GM23248 (cell line): ENCODE data around the gene CDK13. TPM values are rescaled to one million over a fixed set of nuclear protein-coding genes. Genes with fewer than 3 reads are reported as not detected.

Experiments
- DNase-seq: peaks from one replicate; pipeline ENCODE4 v3.0.0-alpha.2; 2015
- H2AFZ ChIP-seq: fragments of 200-600 bp; sonication (generic); 2 replicates; pipeline ENCODE4 v1.6.1; 2016; ENCODE audit warnings: antibody characterized with exemption
- H3F3A ChIP-seq: fragments of 200-600 bp; sonication (generic); 2 replicates; pipeline ENCODE4 v1.6.1; 2016; ENCODE audit warnings: mild to moderate bottlenecking, antibody characterized with exemption, mixed run types; ENCODE audit not compliant: insufficient read depth
- H3K27ac ChIP-seq: fragments of 200-600 bp; sonication (generic); 2 replicates; pipeline ENCODE4 v1.5.1; 2016; ENCODE audit warnings: mild to moderate bottlenecking
- H3K27me3 ChIP-seq: fragments of 200-600 bp; sonication (generic); replicated peaks from 2 replicates; pipeline ENCODE4 v1.6.1; 2016; ENCODE audit warnings: mild to moderate bottlenecking; ENCODE audit not compliant: insufficient read depth
- H3K36me3 ChIP-seq: fragments of 200-600 bp; sonication (generic); 2 replicates; pipeline ENCODE4 v1.6.1; 2016; ENCODE audit warnings: low read depth, mild to moderate bottlenecking
- H3K4me1 ChIP-seq: fragments of 200-600 bp; sonication (generic); 2 replicates; pipeline ENCODE4 v1.6.1; 2016; ENCODE audit warnings: mild to moderate bottlenecking; ENCODE audit not compliant: insufficient read depth
- H3K4me2 ChIP-seq: fragments of 200-600 bp; sonication (generic); one replicate; pipeline ENCODE4 v1.6.1; 2016; ENCODE audit warnings: mild to moderate bottlenecking; ENCODE audit not compliant: unreplicated experiment
- H3K4me3 ChIP-seq: fragments of 200-600 bp; sonication (generic); 2 replicates; pipeline ENCODE4 v1.5.1; 2016; ENCODE audit warnings: mild to moderate bottlenecking
- H3K79me2 ChIP-seq: fragments of 200-600 bp; sonication (generic); 2 replicates; pipeline ENCODE4 v1.6.1; 2016; ENCODE audit warnings: mild to moderate bottlenecking; ENCODE audit not compliant: insufficient read depth
- H3K9ac ChIP-seq: fragments of 200-600 bp; sonication (generic); 2 replicates; pipeline ENCODE4 v1.6.1; 2016; ENCODE audit warnings: mild to moderate bottlenecking
- H3K9me2 ChIP-seq: fragments of 200-600 bp; sonication (generic); 2 replicates; pipeline ENCODE4 v1.6.1; 2016; ENCODE audit warnings: mixed run types, mild to moderate bottlenecking, moderate library complexity; ENCODE audit not compliant: insufficient read depth
- H3K9me3 ChIP-seq: fragments of 200-600 bp; sonication (generic); one replicate; pipeline ENCODE4 v1.6.1; 2017; ENCODE audit warnings: low read depth
- H4K20me1 ChIP-seq: fragments of 200-600 bp; sonication (generic); 2 replicates; pipeline ENCODE4 v1.6.0; 2016; ENCODE audit not compliant: insufficient read depth
- EZH2 ChIP-seq: fragments of 200-600 bp; sonication (generic); IDR thresholded peaks from 2 replicates; pipeline ENCODE4 v1.6.1; 2018; ENCODE audit warnings: antibody characterized with exemption, mild to moderate bottlenecking; ENCODE audit not compliant: insufficient read depth, poor library complexity, severe bottlenecking
- EZH2phosphoT487 ChIP-seq: fragments of 200-600 bp; sonication (generic); IDR thresholded peaks from 2 replicates; pipeline ENCODE4 v1.6.1; 2018; ENCODE audit warnings: antibody characterized with exemption, moderate library complexity, mild to moderate bottlenecking, low read depth; ENCODE audit not compliant: insufficient read depth
- WGBS, 2 experiments: methylation state at CpG; one replicate each; pipeline ENCODE4 v1.1.6; 2015 to 2017; ENCODE audit warnings: low lambda C conversion rate in 2 of 2, low coverage in 1 of 2; ENCODE audit errors: missing lambda C conversion rate in 2 of 2; 5-methylcytosine and 5-hydroxymethylcytosine counted together
- in situ Hi-C: fragments of 300-500 bp; cut with MboI; formaldehyde crosslinking; loops from 2 replicates; pipeline ENCODE4 v1.15.0; 2020
- polyA plus RNA-seq: library from polyadenylated mRNA; unstranded; fragments of >200 nt; fragmentation: Nextera tagmentation; extraction: Ambion mirVana; gene quantifications from 2 replicates; pipeline ENCODE4 v1.2.1, GENCODE V29; 2016
- total RNA-seq: library from RNA; depleted of rRNA; stranded (reverse); fragments of >200 nt; shearing (Covaris generic); gene quantifications from 2 replicates; pipeline ENCODE4 v1.2.3, GENCODE V29; 2014

CDK13 gene
- total and polyA plus RNA-seq, 2 experiments from 2014 or later = 13.3 to 41.4 TPM

DNA sequence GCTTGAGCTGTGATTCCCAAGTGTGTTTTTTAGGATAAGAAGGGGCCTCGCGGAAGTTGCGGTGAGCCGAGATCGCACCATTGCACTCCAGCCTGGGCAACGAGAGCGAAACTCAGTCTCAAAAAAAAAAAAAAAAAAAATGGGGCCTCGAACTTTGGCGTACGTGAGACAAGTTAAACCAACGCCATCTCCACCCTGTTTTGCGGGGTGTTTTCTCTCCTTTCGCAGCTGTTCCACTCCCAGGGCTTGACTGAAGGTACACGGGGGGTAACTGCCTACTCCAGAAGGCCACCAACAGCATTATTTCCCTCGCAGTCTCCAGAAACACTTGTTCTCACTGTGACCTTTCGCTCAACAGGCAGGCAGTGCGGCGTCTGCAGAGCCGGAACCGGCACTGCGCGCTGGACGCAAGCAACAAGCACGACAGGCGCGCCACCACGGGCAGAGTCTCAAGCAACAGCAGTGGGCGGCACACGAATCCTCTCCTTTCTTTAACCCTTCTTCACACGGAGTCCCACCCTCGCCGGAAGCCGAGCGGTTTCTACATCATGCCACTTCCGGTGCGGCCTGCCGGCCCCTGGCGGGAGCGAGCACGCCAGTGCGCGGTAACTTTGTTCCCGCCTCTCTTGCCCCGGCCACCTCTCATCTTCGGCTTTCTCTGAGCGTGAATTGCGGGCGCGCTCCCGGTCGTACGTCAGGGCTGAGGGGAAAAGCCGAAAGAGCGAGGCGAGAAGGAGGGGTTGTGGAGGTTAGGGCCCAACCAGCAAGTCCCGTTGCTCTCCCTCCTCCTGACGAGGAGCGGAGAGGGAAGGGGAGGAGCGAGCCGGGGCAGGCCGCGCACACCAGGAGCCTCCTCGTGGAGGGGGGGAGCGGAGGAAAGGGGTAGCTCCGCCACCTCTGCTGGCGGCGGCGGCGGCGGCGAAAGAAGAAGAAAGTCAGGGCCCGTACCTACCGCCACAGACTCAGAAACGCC is 814 bp upstream of the CDK13 start:
- H3K9me3 ChIP-seq = no peaks in the 10 kb centered on the region
- peak overlapping the region; percentile 99 for H3K4me2 ChIP-seq
- peak overlapping the region; percentile 97 for H3K27ac ChIP-seq
- no peaks in the 10 kb centered on the region for H3K36me3 ChIP-seq
- peak; percentile 99 for DNase-seq
- peak overlapping the region; percentile 95 for H2AFZ ChIP-seq
- H3K4me1 ChIP-seq = peaks cover 15% of the 10 kb centered on the region
- no peaks in the 10 kb centered on the region for H3K27me3 ChIP-seq
- 1% methylated on average over 56 to 74 of the region's 74 CpGs for WGBS, 2 experiments
- H3K9ac ChIP-seq = peak overlapping the region; percentile 95
- H3K79me2 ChIP-seq = peaks cover 40% of the 10 kb centered on the region
- in situ Hi-C loops = no loop called here
- TF ChIP-seq EZH2phosphoT487 (no peak), EZH2 (no peak)
- no peaks in the 10 kb centered on the region for H3K9me2 ChIP-seq
- H3K4me3 ChIP-seq = peak overlapping the region; percentile 98
- peaks cover 41% of the 10 kb centered on the region for H3F3A ChIP-seq
- peaks cover 10% of the 10 kb centered on the region; the same call in 1 of the 2 replicates for H4K20me1 ChIP-seq

GRCh38 chr7:39950473-39951225 is 593 bp downstream of the CDK13 start:
- no peaks in the 10 kb centered on the region for H3K36me3 ChIP-seq

DNA sequence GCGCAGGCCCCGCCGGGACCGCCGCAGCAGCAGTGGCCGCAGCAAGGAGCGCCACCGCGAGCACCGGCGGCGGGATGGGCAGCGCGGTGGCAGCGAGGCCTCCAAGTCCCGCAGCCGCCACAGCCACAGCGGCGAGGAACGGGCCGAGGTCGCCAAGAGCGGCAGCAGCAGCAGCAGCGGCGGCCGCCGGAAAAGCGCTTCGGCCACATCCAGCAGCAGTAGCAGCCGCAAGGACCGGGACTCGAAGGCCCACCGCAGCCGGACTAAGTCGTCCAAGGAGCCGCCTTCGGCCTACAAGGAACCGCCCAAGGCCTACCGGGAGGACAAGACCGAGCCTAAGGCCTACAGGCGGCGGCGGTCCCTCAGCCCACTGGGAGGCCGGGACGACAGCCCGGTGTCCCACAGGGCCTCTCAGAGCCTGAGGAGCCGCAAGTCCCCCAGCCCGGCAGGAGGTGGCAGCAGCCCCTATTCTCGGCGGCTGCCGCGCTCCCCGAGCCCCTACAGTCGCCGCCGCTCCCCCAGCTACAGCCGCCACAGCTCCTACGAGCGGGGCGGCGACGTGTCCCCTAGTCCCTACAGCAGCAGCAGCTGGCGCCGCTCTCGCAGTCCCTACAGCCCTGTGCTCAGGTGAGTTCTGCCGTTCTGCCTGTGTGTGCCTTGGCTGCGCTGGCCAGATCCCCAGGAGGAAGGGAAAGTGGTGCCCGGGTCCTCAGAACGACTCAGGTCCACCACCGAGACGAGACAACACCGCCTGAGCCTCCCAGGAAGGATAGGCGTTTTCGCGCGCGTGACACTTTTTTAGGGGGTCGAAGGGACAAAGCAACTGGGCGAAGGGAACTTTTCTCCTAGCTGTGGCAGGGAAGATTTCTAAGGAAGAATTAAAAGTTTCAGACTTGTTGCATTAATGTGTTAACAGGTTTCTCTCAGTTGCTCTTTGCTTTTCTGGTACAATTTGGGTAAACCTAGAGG is 1.5 kb downstream of the CDK13 start:
- H3K9ac ChIP-seq = peak overlapping the region; percentile 95
- 1 to 2% methylated on average over 53 to 59 of the region's 79 CpGs for WGBS, 2 experiments
- H3K4me3 ChIP-seq = peak overlapping the region; percentile 98
- no peaks in the 10 kb centered on the region for H3K27me3 ChIP-seq
- H3K4me1 ChIP-seq = peaks cover 26% of the 10 kb centered on the region
- no peaks in the 10 kb centered on the region for H3K9me3 ChIP-seq
- in situ Hi-C loops = no loop called here
- H3K9me2 ChIP-seq = no peaks in the 10 kb centered on the region
- peak overlapping the region; percentile 97 for H3K27ac ChIP-seq
- peak; percentile 74 for DNase-seq
- no peaks in the 10 kb centered on the region for H3K36me3 ChIP-seq
- H2AFZ ChIP-seq = 0 out of 2 replicates have a peak overlapping the region, but pooled peaks have one; percentile 67
- H4K20me1 ChIP-seq = peaks cover 32% of the 10 kb centered on the region; the same call in 1 of the 2 replicates
- peak overlapping the region; percentile 99 for H3K4me2 ChIP-seq
- peaks cover 41% of the 10 kb centered on the region for H3F3A ChIP-seq
- H3K79me2 ChIP-seq = peaks cover 62% of the 10 kb centered on the region
- no peak for TF ChIP-seq EZH2phosphoT487
- no peak for TF ChIP-seq EZH2

More at GRCh38 chr7:39950473-39951225, 593 bp downstream of the CDK13 start:
- in situ Hi-C loops = no loop called here
- Histone ChIP-seq H3K27me3 (no peaks in the 10 kb centered on the region), H2AFZ (peak overlapping the region; percentile 67), H3K9me2 (no peaks in the 10 kb centered on the region), H3K27ac (peak overlapping the region; percentile 97), H3K4me2 (peak overlapping the region; percentile 99), H4K20me1 (peaks cover 24% of the 10 kb centered on the region; the same call in 1 of the 2 replicates), H3K9ac (peak overlapping the region; percentile 95), H3K9me3 (no peaks in the 10 kb centered on the region), H3F3A (peaks cover 41% of the 10 kb centered on the region), H3K4me1 (peaks cover 26% of the 10 kb centered on the region), H3K79me2 (peaks cover 54% of the 10 kb centered on the region), H3K4me3 (peak overlapping the region; percentile 98)
- no peak for TF ChIP-seq EZH2
- TF ChIP-seq EZH2phosphoT487 = no peak
- peak; percentile 70 for DNase-seq
- WGBS, 2 experiments = 1 to 2% methylated on average over 70 to 71 of the region's 93 CpGs
